AG04450 (cell line): ENCODE results near the gene UBXN6. TPM values are rescaled to one million over a fixed set of nuclear protein-coding genes. Genes with fewer than 3 reads are reported as not detected.

ENCODE experiments used
- CTCF ChIA-PET: fragments of 300-600, 350-600 bp; formaldehyde crosslinking; extraction: SDS; loops from one replicate; lab custom pipeline; 2022; ENCODE audit warnings: antibody characterized with exemption, inconsistent platforms; lab: Charles Lee
- POLR2A ChIA-PET: fragments of 350-600 bp; formaldehyde crosslinking; extraction: SDS; loops from one replicate; lab custom pipeline; 2021; ENCODE audit warnings: antibody characterized with exemption, inconsistent platforms; lab: Yijun Ruan, JAX
- DNase-seq: peaks from one replicate; pipeline ENCODE4 v3.0.0-alpha.2; 2011; ENCODE audit warnings: low read depth, low spot score
- H3K27ac ChIP-seq: one replicate; pipeline ENCODE4 v1.5.1; 2012; ENCODE audit warnings: low read depth, low read length, control low read depth
- H3K27me3 ChIP-seq: one replicate; pipeline ENCODE4 v1.6.0; 2012; ENCODE audit warnings: low read length; ENCODE audit not compliant: control insufficient read depth, insufficient read depth
- H3K4me3 ChIP-seq: 2 replicates; pipeline ENCODE4 v1.5.1; 2011; ENCODE audit warnings: mild to moderate bottlenecking, low read depth, low read length, control low read depth
- H3K9me3 ChIP-seq: 2 replicates; pipeline ENCODE4 v1.5.1; 2012; ENCODE audit warnings: low read length; ENCODE audit not compliant: control insufficient read depth, insufficient read depth
- polyA plus RNA-seq: library from polyadenylated mRNA; depleted of rRNA; stranded (reverse); fragments of >200 nt; gene quantifications from 2 replicates; pipeline ENCODE4 v1.2.3, GENCODE V29; 2011
- TF ChIP-seq, protein P1 (sequence below): IDR thresholded peaks from 2 replicates; pipeline ENCODE4 v1.5.1; 2011; ENCODE audit warnings: low read depth, low read length, control low read depth, inconsistent platforms

Gene UBXN6
- polyA plus RNA-seq, 1 experiment: 45.2 TPM

DNA sequence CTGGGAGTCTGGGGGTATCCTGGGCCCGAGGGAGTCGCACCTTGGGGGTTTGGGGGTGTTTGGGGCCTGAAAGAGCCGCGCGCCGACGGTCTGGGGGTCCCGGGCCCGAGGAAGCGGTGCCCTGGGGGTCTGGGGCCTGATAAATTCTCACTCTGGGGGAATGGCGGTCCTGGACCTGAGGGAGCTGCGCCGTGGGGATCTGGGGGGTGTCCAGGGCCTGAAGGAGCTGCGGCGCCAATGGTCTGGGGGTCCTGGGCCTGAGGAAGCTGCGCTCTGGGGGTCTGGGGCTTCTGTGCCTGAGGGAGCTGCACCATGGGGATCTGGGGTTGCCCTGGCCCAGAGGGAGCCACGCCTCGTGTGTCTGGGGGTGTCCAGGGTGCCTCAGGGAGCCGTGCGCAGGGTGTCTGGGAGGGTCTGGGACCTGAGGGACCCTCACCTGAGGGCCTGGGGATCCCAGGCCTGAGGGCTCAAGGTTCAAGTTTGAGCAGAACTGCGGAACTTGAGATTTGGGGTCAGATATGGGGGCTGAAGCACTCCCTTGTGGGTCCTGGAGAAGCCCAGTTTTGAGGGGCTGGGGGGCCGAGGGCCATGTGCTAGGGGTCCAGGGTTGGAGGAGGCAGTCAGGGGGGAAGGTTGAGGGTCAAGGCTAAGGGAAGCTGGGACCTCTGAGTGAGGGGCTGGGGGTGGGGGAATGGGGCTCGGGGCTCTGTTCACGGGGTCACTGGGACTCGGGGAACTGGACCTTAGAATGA, 15.6 kb upstream of the UBXN6 start:
- Histone ChIP-seq H3K27ac (no peak overlapping the region), H3K9me3 (peaks cover 4% of the 10 kb centered on the region; the same call in 1 of the 2 replicates), H3K27me3 (no peaks in the 10 kb centered on the region), H3K4me3 (peak overlapping the region; percentile 79)
- no peak for DNase-seq
- ChIA-PET POLR2A (interaction anchor here (1.2 kb wide), 1 partner anchor 71 kb away, joined by 3 read pairs; no protein-coding TSS in a partner anchor), CTCF (interaction anchor here (1.0 kb wide), 1 partner anchor 127 kb away, joined by 3 read pairs; no protein-coding TSS in a partner anchor)
- TF ChIP-seq, protein P1, sequence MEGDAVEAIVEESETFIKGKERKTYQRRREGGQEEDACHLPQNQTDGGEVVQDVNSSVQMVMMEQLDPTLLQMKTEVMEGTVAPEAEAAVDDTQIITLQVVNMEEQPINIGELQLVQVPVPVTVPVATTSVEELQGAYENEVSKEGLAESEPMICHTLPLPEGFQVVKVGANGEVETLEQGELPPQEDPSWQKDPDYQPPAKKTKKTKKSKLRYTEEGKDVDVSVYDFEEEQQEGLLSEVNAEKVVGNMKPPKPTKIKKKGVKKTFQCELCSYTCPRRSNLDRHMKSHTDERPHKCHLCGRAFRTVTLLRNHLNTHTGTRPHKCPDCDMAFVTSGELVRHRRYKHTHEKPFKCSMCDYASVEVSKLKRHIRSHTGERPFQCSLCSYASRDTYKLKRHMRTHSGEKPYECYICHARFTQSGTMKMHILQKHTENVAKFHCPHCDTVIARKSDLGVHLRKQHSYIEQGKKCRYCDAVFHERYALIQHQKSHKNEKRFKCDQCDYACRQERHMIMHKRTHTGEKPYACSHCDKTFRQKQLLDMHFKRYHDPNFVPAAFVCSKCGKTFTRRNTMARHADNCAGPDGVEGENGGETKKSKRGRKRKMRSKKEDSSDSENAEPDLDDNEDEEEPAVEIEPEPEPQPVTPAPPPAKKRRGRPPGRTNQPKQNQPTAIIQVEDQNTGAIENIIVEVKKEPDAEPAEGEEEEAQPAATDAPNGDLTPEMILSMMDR: no peak

DNA sequence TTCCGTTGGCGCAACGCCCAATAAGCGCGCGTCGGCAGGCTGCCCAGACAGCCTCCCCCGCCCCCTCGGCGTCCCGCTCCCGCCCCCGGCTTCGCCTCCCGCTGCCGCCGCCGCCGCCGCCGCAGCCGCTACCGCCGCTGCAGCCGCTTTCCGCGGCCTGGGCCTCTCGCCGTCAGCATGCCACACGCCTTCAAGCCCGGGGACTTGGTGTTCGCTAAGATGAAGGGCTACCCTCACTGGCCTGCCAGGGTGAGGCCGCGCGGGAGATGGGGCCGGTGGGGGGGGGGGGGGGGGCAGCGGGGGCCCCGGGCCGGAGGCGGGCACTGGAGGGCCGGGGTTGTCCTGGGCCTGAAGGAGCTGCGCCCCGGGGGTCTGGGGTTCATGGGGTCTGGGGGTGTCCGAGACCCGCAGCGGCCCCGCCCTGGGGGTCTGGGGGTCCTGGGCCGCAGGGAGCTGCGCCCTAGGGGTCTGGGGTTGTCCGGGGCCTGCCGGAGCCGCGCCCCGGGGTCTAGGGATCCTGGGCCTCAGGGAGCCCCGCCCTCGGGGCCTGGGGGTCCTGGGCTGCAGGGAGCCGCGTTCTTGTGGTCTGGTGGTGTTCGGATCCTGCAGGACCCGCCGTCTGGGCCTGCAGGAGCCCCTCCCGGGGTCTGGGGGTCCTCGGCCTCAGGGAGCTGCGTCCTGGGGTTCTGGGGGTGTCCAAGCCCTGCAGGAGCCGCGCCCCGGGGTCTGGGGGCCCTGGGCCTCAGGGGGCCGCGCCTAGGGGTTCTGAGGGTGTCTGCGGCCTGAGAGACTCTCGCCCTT, 14.8 kb upstream of the UBXN6 start, which contains the start of gene HDGFL2:
Gene HDGFL2, plus strand, starts transcription at position 124 of the 801 bp plus-strand sequence. Its CDS starts 54 bp downstream, at position 178.
- DNase-seq: no peak
- ChIA-PET POLR2A (interaction anchor here (0.6 to 1.7 kb wide), 8 partner anchors 14 to 162 kb away, joined by 3 to 23 read pairs (median 4); no protein-coding TSS in a partner anchor), CTCF (interaction anchor here (1.0 to 1.9 kb wide), 4 partner anchors 53 to 164 kb away, joined by 3 to 5 read pairs (median 4); no protein-coding TSS in a partner anchor)

DNA sequence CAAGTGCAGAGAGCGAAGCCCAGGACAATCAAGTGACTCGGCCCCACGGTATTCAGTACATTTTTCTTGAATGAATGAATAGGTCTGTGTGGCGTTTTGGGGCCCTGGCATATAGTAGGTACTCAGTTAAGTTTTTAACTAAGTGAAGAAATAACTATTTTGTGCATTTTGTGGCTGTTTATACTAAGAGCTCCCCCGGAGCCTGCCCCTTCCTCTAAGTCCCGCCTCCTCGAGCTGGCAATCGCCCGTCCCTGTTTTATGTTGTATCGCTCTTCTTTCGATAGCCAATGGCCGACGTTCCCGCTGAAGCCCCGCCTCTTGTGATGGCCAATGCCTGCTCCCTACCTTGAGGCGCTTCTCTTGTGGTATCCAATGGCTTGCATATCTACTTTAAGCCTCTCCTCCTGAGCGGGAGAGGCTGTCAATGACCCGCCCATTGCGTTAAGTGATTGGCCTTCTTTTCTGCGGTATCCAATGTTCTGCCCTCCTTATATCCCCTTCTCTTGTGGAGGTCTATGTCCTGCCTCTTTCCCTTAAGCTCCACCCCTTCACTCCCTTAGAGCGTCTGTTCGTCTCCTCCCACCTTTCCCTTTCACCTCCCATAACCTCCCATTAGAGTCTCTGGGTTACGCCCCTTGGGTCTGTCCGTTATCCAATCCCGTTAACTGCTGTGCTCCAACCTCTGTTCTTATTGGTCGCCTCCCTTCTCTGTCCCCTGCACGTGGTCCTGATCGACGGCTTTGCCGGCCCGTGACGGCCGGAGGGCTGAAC, 14.0 kb upstream of the UBXN6 start:
- peaks cover 4% of the 10 kb centered on the region; the same call in 1 of the 2 replicates for H3K9me3 ChIP-seq
- POLR2A ChIA-PET: interaction anchor here (0.6 to 1.7 kb wide), 14 partner anchors 13 to 1246 kb away, joined by 3 to 23 read pairs (median 4); no protein-coding TSS in a partner anchor
- H3K4me3 ChIP-seq: peak overlapping the region; percentile 66
- peak; percentile 100 for DNase-seq
- peak overlapping the region; percentile 72 for H3K27ac ChIP-seq
- TF ChIP-seq, protein P1: no peak
- H3K27me3 ChIP-seq: no peaks in the 10 kb centered on the region
- CTCF ChIA-PET: interaction anchor here (1.0 to 1.9 kb wide), 5 partner anchors 54 to 165 kb away, joined by 3 to 5 read pairs (median 4); partner anchors contain the start of gene CHAF1A

More for the DNA sequence above, 14.8 kb upstream of the UBXN6 start, which contains the start of gene HDGFL2:
- peak within 1 kb of the TSS; percentile 72 for H3K27ac ChIP-seq
- H3K4me3 ChIP-seq: peak within 1 kb of the TSS; percentile 79
- H3K27me3 ChIP-seq: no peaks in the 10 kb centered on the region
- TF ChIP-seq, protein P1: no peak
- peaks cover 4% of the 10 kb centered on the region; the same call in 1 of the 2 replicates for H3K9me3 ChIP-seq

DNA sequence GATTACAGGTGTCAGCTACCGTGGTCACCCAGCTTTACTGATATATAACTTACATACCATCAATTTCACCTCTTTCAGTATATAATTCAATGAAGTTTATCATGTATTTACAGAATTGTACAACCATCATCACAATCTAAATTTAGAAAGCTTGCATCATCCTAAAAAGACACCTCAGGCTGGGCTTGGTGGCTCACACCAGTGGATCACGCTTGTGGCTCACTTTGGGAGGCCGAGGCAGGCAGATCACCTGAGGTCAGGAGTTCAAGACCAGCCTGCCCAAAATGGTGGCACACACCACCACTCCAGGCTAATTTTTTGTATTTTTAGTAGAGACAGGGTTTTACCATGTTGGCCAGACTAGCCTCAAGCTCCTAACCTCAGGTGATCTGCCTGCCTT, 10.2 kb upstream of the UBXN6 start:
- Histone ChIP-seq H3K27ac (no peak overlapping the region), H3K4me3 (no peak overlapping the region), H3K27me3 (no peaks in the 10 kb centered on the region), H3K9me3 (peaks cover 3% of the 10 kb centered on the region; the same call in 1 of the 2 replicates)
- TF ChIP-seq, protein P1: no peak
- ChIA-PET POLR2A (interaction anchor here (0.5 kb wide), 1 partner anchor 16 kb away, joined by 3 read pairs; no protein-coding TSS in a partner anchor), CTCF (interaction anchor here (1.3 kb wide), 1 partner anchor 55 kb away, joined by 3 read pairs; no protein-coding TSS in a partner anchor)
- DNase-seq: no peak
